GM12864 (cell line): ENCODE measurements around the gene RHOBTB1.
"Not testable (repeated sequence)": the region's sequence is repeated elsewhere in the genome, so short reads cannot be mapped to it uniquely, and the experiment has no call there.

Experiments used
- DNase-seq: peaks from one replicate; pipeline ENCODE4 v3.0.0-alpha.2; 2011; ENCODE audit warnings: low read depth
- H3K4me3 ChIP-seq: 2 replicates; pipeline ENCODE4 v1.5.1; 2011; ENCODE audit warnings: mild to moderate bottlenecking, low read depth, low read length, control low read depth
- CTCF ChIP-seq: IDR thresholded peaks from 2 replicates; pipeline ENCODE4 v1.5.1; 2011; ENCODE audit warnings: low read depth, mild to moderate bottlenecking, moderate library complexity, low read length, control low read depth, inconsistent platforms; ENCODE audit errors: missing control alignments

The RHOBTB1 gene

GRCh38 chr10:60908031-60908430 is 36.0 kb downstream of the RHOBTB1 start:
- no peak for TF ChIP-seq CTCF
- DNase-seq, result no peak
- no peak overlapping the region for H3K4me3 ChIP-seq

- TF ChIP-seq CTCF, result no peak
- H3K4me3 ChIP-seq, result no peak overlapping the region
- no peak for DNase-seq
These were observed 36.7 kb downstream of the RHOBTB1 start for GRCh38 chr10:60907236-60907635.

GRCh38 chr10:60906825-60907224 is 37.2 kb downstream of the RHOBTB1 start:
- H3K4me3 ChIP-seq, DNase-seq: not testable (repeated sequence)

GRCh38 chr10:60906411-60906810 is 37.6 kb downstream of the RHOBTB1 start:
- DNase-seq, result no peak
- no peak for TF ChIP-seq CTCF
- H3K4me3 ChIP-seq, result no peak overlapping the region

GRCh38 chr10:60905580-60905979 is 38.4 kb downstream of the RHOBTB1 start:
- H3K4me3 ChIP-seq, result no peak overlapping the region
- no peak for TF ChIP-seq CTCF
- DNase-seq, result no peak

DNA sequence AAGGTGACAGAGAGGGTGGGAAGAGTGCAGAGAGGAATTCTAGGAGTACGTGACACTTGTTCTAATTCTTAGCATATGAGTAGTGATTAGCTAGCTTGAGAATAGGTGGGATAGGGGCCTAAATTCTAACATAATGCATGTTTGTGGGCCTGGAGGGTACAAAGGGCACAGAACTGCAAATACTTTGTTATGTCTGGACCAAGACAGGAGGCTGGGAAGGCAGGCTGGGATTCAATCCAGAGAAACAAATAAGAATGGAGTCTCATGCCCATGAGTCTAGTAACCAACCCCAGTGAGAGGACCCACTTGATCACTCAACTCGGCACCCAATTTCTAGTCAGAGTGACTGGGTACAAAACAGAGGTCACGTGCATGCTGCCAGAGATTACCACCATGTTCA is 40.9 kb downstream of the RHOBTB1 start:
- no peak overlapping the region for H3K4me3 ChIP-seq
- TF ChIP-seq CTCF, result no peak
- no peak for DNase-seq

- H3K4me3 ChIP-seq, result no peak overlapping the region
- no peak for DNase-seq
- TF ChIP-seq CTCF, result no peak
These were observed 42.3 kb downstream of the RHOBTB1 start for GRCh38 chr10:60901561-60902235.

GRCh38 chr10:60899266-60899665 is 44.7 kb downstream of the RHOBTB1 start:
- DNase-seq, result no peak
- H3K4me3 ChIP-seq, result no peak overlapping the region
- no peak for TF ChIP-seq CTCF
